ENCODE measurements around the gene PDPR.
"Not testable (repeated sequence)": the region's sequence is repeated elsewhere in the genome, so short reads cannot be mapped to it uniquely, and the experiment has no call there.

Gene PDPR

GRCh38 chr16:70203508-70203907 is 89.4 kb downstream of the PDPR start:
- H3K27me3 ChIP-seq (ENCODE audit: control insufficient read depth, insufficient read depth, low read length); H2AFZ ChIP-seq; H3K4me1 ChIP-seq; H3K9me3 ChIP-seq (ENCODE audit: control insufficient read depth, low read length); H3K79me2 ChIP-seq; H3K4me3 ChIP-seq (ENCODE audit: low read depth, low read length); H3K27ac ChIP-seq; H3K36me3 ChIP-seq (ENCODE audit: control insufficient read depth, insufficient read depth, low read length); H3K9ac ChIP-seq; H3K4me2 ChIP-seq (ENCODE audit: low read length): not testable (repeated sequence)

GRCh38 chr16:70204010-70204409 is 89.9 kb downstream of the PDPR start:
- not testable (repeated sequence) for H3K9ac ChIP-seq, H3K27ac ChIP-seq

GRCh38 chr16:70204668-70205405 is 90.7 kb downstream of the PDPR start:
- not testable (repeated sequence) for H3K27me3 ChIP-seq (ENCODE audit: control insufficient read depth, insufficient read depth, low read length); H3K9me3 ChIP-seq (ENCODE audit: control insufficient read depth, low read length); H3K9ac ChIP-seq

More at GRCh38 chr16:70204010-70204409, 89.9 kb downstream of the PDPR start:
- H3K79me2 ChIP-seq; H3K4me1 ChIP-seq; H2AFZ ChIP-seq; H3K4me2 ChIP-seq (ENCODE audit: low read length); H3K4me3 ChIP-seq (ENCODE audit: low read depth, low read length); H3K36me3 ChIP-seq (ENCODE audit: control insufficient read depth, insufficient read depth, low read length); H3K9me3 ChIP-seq (ENCODE audit: control insufficient read depth, low read length); H3K27me3 ChIP-seq (ENCODE audit: control insufficient read depth, insufficient read depth, low read length): not testable (repeated sequence)

GRCh38 chr16:70206382-70206781 is 92.2 kb downstream of the PDPR start:
- not testable (repeated sequence) for H3K27ac ChIP-seq; H3K27me3 ChIP-seq (ENCODE audit: control insufficient read depth, insufficient read depth, low read length); H3K9me3 ChIP-seq (ENCODE audit: control insufficient read depth, low read length); H3K9ac ChIP-seq; H3K79me2 ChIP-seq; H3K4me1 ChIP-seq; H3K4me3 ChIP-seq (ENCODE audit: low read depth, low read length); H2AFZ ChIP-seq; H3K36me3 ChIP-seq (ENCODE audit: control insufficient read depth, insufficient read depth, low read length); H3K4me2 ChIP-seq (ENCODE audit: low read length)

More at GRCh38 chr16:70204668-70205405, 90.7 kb downstream of the PDPR start:
- not testable (repeated sequence) for H3K79me2 ChIP-seq; H3K36me3 ChIP-seq (ENCODE audit: control insufficient read depth, insufficient read depth, low read length); H3K4me2 ChIP-seq (ENCODE audit: low read length); H3K4me1 ChIP-seq; H3K4me3 ChIP-seq (ENCODE audit: low read depth, low read length); H3K27ac ChIP-seq; H2AFZ ChIP-seq
